GM19025 (cell line): Measurements from ENCODE around the gene XYLB.
"Not testable (repeated sequence)": the region's sequence is repeated elsewhere in the genome, so short reads cannot be mapped to it uniquely, and the experiment has no call there.

Source experiments
- ATAC-seq: cut with Tn5 transposase; IDR thresholded peaks from one replicate; pipeline ENCODE4 v1.9.1; 2021; ENCODE audit warnings: mild to moderate bottlenecking, low read depth, moderate library complexity; ENCODE audit not compliant: unreplicated experiment

XYLB gene

GRCh38 chr3:38320638-38321037, 25.9 kb upstream of the XYLB start:
- not testable (repeated sequence) for ATAC-seq

GRCh38 chr3:38323060-38323459, 23.5 kb upstream of the XYLB start:
- ATAC-seq, result no peak

GRCh38 chr3:38325256-38325655, 21.3 kb upstream of the XYLB start:
- no peak for ATAC-seq

GRCh38 chr3:38327335-38328009, 19.1 kb upstream of the XYLB start:
- no peak for ATAC-seq

GRCh38 chr3:38331257-38332022, 15.1 kb upstream of the XYLB start:
- ATAC-seq, result no peak

GRCh38 chr3:38332201-38332600, 14.4 kb upstream of the XYLB start:
- ATAC-seq, result no peak

GRCh38 chr3:38334142-38335055, 12.2 kb upstream of the XYLB start:
- ATAC-seq, result no peak

- no peak for ATAC-seq
Measured at GRCh38 chr3:38335263-38335662, 11.3 kb upstream of the XYLB start.

- no peak for ATAC-seq
Measured at GRCh38 chr3:38337703-38338102, 8.9 kb upstream of the XYLB start.

GRCh38 chr3:38343797-38344594, 2.6 kb upstream of the XYLB start:
- ATAC-seq, result no peak

- no peak for ATAC-seq
Measured at GRCh38 chr3:38345879-38346586, 552 bp upstream of the XYLB start.

- ATAC-seq, result no peak
Measured at GRCh38 chr3:38347421-38348200, 1.0 kb downstream of the XYLB start.

GRCh38 chr3:38348903-38349302, 2.3 kb downstream of the XYLB start:
- ATAC-seq, result no peak

- no peak for ATAC-seq
Measured at GRCh38 chr3:38349684-38350359, 3.2 kb downstream of the XYLB start.

- no peak for ATAC-seq
Measured at GRCh38 chr3:38353151-38353550, 6.6 kb downstream of the XYLB start.

GRCh38 chr3:38354588-38355330, 8.2 kb downstream of the XYLB start:
- ATAC-seq, result no peak

- ATAC-seq, result no peak
Measured at GRCh38 chr3:38359038-38359437, 12.5 kb downstream of the XYLB start.

GRCh38 chr3:38360345-38360744, 13.8 kb downstream of the XYLB start:
- no peak for ATAC-seq
